ENCODE measurements around the gene FBXO36. TPM values are rescaled to one million over a fixed set of nuclear protein-coding genes. Genes with fewer than 3 reads are reported as not detected.

FBXO36 gene
- total and polyA plus RNA-seq, 10 of the 15 experiments (the other 5 are each of a cell fraction or from before 2014, with no cell fraction given): 0.79 to 2.7 (median 1.3) TPM

DNA sequence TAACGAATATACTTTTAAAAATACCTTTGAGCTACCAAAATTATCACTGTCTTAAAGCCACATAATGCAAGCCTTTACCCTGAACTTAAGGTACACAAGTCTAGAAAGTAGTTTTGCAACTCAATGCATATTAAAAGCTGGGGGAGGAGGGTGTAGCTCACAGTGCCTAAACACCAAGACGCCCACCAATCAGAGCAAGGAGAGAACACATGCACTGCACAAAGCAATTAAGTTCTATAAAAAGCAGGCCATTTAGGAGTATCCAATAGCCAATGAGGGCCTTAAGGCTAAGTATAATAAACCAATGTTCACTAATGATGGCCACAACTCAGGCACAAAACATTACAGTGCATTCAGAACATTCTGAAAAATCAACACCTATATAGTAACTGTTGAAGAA is 16.7 kb upstream of the FBXO36 start:
- POLR2A ChIA-PET: interaction anchor here (0.6 to 0.7 kb wide), 2 partner anchors 41 to 1870 kb away, joined by 3 to 4 read pairs; no protein-coding TSS in a partner anchor
- DNase-seq (ENCODE audit: low read depth, low spot score) (no peak), FAIRE-seq (no peak), ATAC-seq (no peak)
- no peaks in the 10 kb centered on the region for H4K20me1 ChIP-seq (ENCODE audit: control insufficient read depth, insufficient read depth)
- no peak overlapping the region for H3K27ac ChIP-seq (ENCODE audit: control insufficient read depth, insufficient read depth)
- H3K9me3 ChIP-seq (replicated peaks; ENCODE audit: control insufficient read depth, insufficient read depth, low read length): no peaks in the 10 kb centered on the region
- RAD21 ChIA-PET (ENCODE audit: unreplicated experiment): interaction anchor here (0.7 to 1.3 kb wide), 2 partner anchors 39 to 105 kb away, joined by 3 read pairs; no protein-coding TSS in a partner anchor
- H3K4me3 ChIP-seq: no peak overlapping the region
- SMC1A ChIA-PET (ENCODE audit: uncharacterized antibody, unreplicated experiment): interaction anchor here (1.0 to 1.2 kb wide), 2 partner anchors 14 to 104 kb away, joined by 3 to 4 read pairs; no protein-coding TSS in a partner anchor
- H3K4me1 ChIP-seq (ENCODE audit: control insufficient read depth, insufficient read depth, low read length): peaks cover 11% of the 10 kb centered on the region
- in situ Hi-C loops (cut with MboI) (no loop called here), intact Hi-C loops (cut with micrococcal nuclease; ENCODE audit: unreplicated experiment) (no loop called here)
- peaks cover 80% of the 10 kb centered on the region for H3K79me2 ChIP-seq (ENCODE audit: control insufficient read depth, insufficient read depth, low read length)
- H3K36me3 ChIP-seq (ENCODE audit: control insufficient read depth in 2 of 2, insufficient read depth in 2 of 2, low read length in 1 of 2): peaks cover 5 to 25% of the 10 kb centered on the region in 2 experiments
- 100% methylated on average over 2 of the region's 2 CpGs for WGBS (ENCODE audit: insufficient coverage, insufficient replicate concordance, low lambda C conversion rate, missing lambda C conversion rate)
- no peak overlapping the region for H2AFZ ChIP-seq (ENCODE audit: control insufficient read depth, low read depth, low read length)
- H3K4me2 ChIP-seq (ENCODE audit: control insufficient read depth, insufficient read depth): no peak overlapping the region
- BruUV-seq (replicated peaks): no TSS peak
- TF ChIP-seq NBN (IDR thresholded peaks at IDR 0.05): no peak
- TF ChIP-seq IRF4 (IDR thresholded peaks at IDR 0.05; ENCODE audit: low read depth, low read length): no peak
- no peak for TF ChIP-seq IKZF1 (conservative IDR thresholded peaks at IDR 0.05)
- TF ChIP-seq HDGF (IDR thresholded peaks at IDR 0.05): no peak
- TF ChIP-seq ZNF274 (IDR thresholded peaks at IDR 0.05; ENCODE audit: insufficient read depth, insufficient read length): no peak
- TF ChIP-seq, protein P1, sequence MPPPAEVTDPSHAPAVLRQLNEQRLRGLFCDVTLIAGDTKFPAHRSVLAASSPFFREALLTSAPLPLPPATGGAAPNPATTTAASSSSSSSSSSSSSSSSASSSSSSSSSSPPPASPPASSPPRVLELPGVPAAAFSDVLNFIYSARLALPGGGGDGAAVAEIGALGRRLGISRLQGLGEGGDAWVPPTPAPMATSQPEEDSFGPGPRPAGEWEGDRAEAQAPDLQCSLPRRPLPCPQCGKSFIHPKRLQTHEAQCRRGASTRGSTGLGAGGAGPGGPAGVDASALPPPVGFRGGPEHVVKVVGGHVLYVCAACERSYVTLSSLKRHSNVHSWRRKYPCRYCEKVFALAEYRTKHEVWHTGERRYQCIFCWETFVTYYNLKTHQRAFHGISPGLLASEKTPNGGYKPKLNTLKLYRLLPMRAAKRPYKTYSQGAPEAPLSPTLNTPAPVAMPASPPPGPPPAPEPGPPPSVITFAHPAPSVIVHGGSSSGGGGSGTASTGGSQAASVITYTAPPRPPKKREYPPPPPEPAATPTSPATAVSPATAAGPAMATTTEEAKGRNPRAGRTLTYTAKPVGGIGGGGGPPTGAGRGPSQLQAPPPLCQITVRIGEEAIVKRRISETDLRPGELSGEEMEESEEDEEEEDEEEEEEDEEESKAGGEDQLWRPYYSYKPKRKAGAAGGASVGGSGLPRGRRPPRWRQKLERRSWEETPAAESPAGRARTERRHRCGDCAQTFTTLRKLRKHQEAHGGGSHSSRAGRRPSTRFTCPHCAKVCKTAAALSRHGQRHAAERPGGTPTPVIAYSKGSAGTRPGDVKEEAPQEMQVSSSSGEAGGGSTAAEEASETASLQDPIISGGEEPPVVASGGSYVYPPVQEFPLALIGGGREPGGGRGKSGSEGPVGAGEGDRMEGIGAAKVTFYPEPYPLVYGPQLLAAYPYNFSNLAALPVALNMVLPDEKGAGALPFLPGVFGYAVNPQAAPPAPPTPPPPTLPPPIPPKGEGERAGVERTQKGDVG (CRISPR knock-in tag; IDR thresholded peaks at IDR 0.05): no peak
- TF ChIP-seq, protein P2, sequence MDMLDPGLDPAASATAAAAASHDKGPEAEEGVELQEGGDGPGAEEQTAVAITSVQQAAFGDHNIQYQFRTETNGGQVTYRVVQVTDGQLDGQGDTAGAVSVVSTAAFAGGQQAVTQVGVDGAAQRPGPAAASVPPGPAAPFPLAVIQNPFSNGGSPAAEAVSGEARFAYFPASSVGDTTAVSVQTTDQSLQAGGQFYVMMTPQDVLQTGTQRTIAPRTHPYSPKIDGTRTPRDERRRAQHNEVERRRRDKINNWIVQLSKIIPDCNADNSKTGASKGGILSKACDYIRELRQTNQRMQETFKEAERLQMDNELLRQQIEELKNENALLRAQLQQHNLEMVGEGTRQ (IDR thresholded peaks at IDR 0.05; ENCODE audit: borderline replicate concordance, low read depth, low read length): no peak
- TF ChIP-seq, protein P3, sequence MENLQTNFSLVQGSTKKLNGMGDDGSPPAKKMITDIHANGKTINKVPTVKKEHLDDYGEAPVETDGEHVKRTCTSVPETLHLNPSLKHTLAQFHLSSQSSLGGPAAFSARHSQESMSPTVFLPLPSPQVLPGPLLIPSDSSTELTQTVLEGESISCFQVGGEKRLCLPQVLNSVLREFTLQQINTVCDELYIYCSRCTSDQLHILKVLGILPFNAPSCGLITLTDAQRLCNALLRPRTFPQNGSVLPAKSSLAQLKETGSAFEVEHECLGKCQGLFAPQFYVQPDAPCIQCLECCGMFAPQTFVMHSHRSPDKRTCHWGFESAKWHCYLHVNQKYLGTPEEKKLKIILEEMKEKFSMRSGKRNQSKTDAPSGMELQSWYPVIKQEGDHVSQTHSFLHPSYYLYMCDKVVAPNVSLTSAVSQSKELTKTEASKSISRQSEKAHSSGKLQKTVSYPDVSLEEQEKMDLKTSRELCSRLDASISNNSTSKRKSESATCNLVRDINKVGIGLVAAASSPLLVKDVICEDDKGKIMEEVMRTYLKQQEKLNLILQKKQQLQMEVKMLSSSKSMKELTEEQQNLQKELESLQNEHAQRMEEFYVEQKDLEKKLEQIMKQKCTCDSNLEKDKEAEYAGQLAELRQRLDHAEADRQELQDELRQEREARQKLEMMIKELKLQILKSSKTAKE (IDR thresholded peaks at IDR 0.05; ENCODE audit: low read depth, poor library complexity, severe bottlenecking): no peak
- TF ChIP-seq POLR2AphosphoS5 (IDR thresholded peaks at IDR 0.05; ENCODE audit: low read length): no peak
- TF ChIP-seq KDM1A (IDR thresholded peaks at IDR 0.05; ENCODE audit: borderline replicate concordance): no peak
- TF ChIP-seq MYB (IDR thresholded peaks at IDR 0.05; ENCODE audit: borderline replicate concordance, low read depth, low read length): no peak
- TF ChIP-seq SIX5 (IDR thresholded peaks at IDR 0.05; ENCODE audit: low read depth, low read length, severe bottlenecking): no peak
- TF ChIP-seq PAX8 (IDR thresholded peaks at IDR 0.05): no peak
- TF ChIP-seq YY1 (IDR thresholded peaks at IDR 0.05; ENCODE audit: low read depth, low read length): no peak
- H3K27me3 ChIP-seq (replicated peaks in 1 of 2; ENCODE audit: control insufficient read depth in 2 of 2, insufficient read depth in 2 of 2, low read length in 1 of 2): no peaks in the 10 kb centered on the region
- no peak overlapping the region for H3K9ac ChIP-seq (ENCODE audit: control insufficient read depth, insufficient read depth, low read length)
- CTCF ChIA-PET: interaction anchor here (1.0 to 1.5 kb wide), 2 partner anchors 9 to 125 kb away, joined by 3 to 6 read pairs; no protein-coding TSS in a partner anchor

Measured in GM12878 (cell line).